AG09309 (cell line): ENCODE results near the gene TRIM2.

ENCODE experiments used
- DNase-seq: peaks from one replicate; pipeline ENCODE4 v3.0.0-alpha.2; 2010; ENCODE audit warnings: low read depth
- H3K4me3 ChIP-seq: 2 replicates; pipeline ENCODE4 v1.5.1; 2011; ENCODE audit warnings: mild to moderate bottlenecking, low read depth, low read length, moderate library complexity; ENCODE audit not compliant: control insufficient read depth
- TF ChIP-seq, protein P1 (sequence below): IDR thresholded peaks from 2 replicates; pipeline ENCODE4 v1.5.1; 2011; ENCODE audit warnings: mild to moderate bottlenecking, low read depth, low read length, inconsistent platforms; ENCODE audit not compliant: insufficient read depth, control insufficient read depth; ENCODE audit errors: missing control alignments

Gene TRIM2

DNA sequence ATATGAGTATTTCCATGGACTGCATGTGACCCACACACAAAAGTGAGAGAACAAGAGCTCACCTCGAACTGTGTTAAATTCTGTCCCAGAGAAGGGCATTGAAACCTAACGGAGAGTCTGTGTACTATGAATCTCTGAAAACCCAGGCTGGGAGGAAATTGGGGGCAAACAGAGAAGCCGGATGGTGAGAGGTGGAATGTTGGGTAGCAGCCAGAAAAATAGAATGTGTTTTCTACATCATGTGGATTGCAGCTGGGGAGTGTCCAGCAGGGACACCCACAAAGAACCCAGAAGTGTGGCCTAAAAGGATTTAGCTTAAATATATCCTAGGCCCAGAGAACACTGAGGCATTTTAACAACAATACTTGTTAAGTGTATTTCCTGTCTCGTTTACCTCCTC lies 178.9 kb downstream of the TRIM2 start:
- no peak for DNase-seq
- TF ChIP-seq, protein P1, sequence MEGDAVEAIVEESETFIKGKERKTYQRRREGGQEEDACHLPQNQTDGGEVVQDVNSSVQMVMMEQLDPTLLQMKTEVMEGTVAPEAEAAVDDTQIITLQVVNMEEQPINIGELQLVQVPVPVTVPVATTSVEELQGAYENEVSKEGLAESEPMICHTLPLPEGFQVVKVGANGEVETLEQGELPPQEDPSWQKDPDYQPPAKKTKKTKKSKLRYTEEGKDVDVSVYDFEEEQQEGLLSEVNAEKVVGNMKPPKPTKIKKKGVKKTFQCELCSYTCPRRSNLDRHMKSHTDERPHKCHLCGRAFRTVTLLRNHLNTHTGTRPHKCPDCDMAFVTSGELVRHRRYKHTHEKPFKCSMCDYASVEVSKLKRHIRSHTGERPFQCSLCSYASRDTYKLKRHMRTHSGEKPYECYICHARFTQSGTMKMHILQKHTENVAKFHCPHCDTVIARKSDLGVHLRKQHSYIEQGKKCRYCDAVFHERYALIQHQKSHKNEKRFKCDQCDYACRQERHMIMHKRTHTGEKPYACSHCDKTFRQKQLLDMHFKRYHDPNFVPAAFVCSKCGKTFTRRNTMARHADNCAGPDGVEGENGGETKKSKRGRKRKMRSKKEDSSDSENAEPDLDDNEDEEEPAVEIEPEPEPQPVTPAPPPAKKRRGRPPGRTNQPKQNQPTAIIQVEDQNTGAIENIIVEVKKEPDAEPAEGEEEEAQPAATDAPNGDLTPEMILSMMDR: no peak

DNA sequence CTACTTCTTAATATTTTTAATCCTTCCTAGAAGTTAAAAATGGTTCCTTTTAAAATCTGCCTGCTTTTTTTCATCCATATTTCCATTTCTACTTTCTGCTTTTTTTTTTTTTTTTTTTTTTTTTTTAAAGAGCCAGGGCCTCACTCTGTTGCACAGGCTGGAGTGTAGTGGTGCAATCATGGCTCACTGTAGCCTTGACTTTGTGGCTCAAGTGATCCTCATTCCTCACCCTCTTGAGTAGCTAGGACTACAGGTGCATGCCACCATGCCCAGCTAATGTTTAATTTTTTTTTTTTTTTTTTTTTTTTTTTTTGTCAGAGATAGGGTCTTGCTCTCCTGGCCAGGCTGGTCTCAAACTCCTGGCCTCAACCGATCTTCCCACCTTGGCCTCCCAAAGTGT lies 179.9 kb downstream of the TRIM2 start:
- TF ChIP-seq, protein P1: no peak
- DNase-seq: no peak
- H3K4me3 ChIP-seq: no peak overlapping the region

More for the DNA sequence above, 178.9 kb downstream of the TRIM2 start:
- no peak overlapping the region for H3K4me3 ChIP-seq

DNA sequence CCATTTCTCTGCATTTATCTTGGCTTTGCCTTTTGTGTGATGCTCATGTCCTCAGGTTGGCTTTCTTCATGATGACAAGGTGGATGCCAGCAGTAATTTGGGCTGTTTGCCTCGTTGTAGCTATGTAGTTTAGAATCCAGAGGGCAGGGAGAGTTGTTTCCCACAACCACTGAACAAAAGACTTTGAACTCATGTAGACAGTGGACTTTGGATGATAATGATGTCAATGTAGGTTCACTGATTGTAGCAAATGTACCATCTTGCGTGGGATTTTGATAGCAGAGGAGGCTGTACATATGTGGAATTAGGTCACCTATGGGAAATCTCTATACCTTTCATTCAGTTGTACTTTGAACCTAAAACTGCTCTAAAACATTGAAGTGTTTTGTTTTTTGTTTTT lies 181.5 kb downstream of the TRIM2 start:
- no peak for DNase-seq

DNA sequence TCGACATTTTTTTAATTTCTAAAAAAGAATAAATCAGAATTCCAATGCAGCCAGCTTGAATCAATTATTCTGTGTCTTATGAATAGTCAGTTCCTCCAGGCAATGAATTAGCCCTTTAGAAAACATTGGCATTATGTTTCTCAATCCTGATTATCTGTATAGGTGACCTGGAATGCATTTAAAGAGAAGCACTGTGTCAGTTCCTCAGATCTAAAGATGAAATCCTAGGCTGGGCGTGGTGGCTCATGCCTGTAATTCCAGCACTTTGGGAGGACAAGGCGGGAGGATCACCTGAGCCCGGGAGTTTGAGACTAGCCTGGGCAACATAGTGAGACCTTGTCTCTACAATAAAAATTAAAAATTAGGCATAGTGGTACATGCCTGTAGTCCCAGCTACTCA lies 183.7 kb downstream of the TRIM2 start:
- TF ChIP-seq, protein P1: no peak
- H3K4me3 ChIP-seq: no peak overlapping the region
- DNase-seq: no peak

More for the DNA sequence above, 181.5 kb downstream of the TRIM2 start:
- no peak overlapping the region for H3K4me3 ChIP-seq
- TF ChIP-seq, protein P1: no peak
